Heart left ventricle (tissue), 13 donors: ENCODE data around the gene SNX6.

Experiments used
- CTCF ChIP-seq, 12 donors: fragments of 200-600 bp; sonication (generic) in 4 of 12; IDR thresholded peaks; one replicate each; pipeline versions ENCODE4 v1.5.0 to v1.8.0; 2018 to 2022; ENCODE audit warnings: antibody characterized with exemption in 12 of 12, mild to moderate bottlenecking in 5 of 12
- POLR2A ChIP-seq, 2 donors: fragments of 450-650 bp; IDR thresholded peaks; one replicate each; pipeline ENCODE4 v1.6.1; 2017; ENCODE audit warnings: antibody characterized with exemption in 2 of 2, mild to moderate bottlenecking in 2 of 2, moderate library complexity in 2 of 2
- donor health status: ischemic (EF 13 %, LVEDD 7.1; RV severe dilation, severe dysfunction).
- donor health status: DM: no; HTN: yes; CAD: no.
- donor health status: DM: no; HTN: no; CAD: no.
- donor health status: ischemic (EF 25% LVEDD 6.9; RV normal size, moderate dysfunction).
- donor health status: ischemic (EF 25% LVEDD 5.7; RV mildly dilated, moderate dysfunction).
- donor health status: ischemic (EF 35%, LVEDD 5.7; RV mildly dilated, moderate dysfunction).
- donor health status: nonischemic (EF 11% LVEDD 7.7; RV severe dilation, severe dysfunction).
- donor health status: DM: yes; HTN: yes; CAD: no.
- donor health status: PGD.
- donor health status: ischemic (EF 29% LVEDD 5.4; RV normal size, mild dysfunction).
- donor health status: nonischemic (EF 23%, LVEDD 6.1; RV moderate dilation, normal function).

GRCh38 chr14:34660796-34661195, 30.8 kb upstream of the SNX6 start:
- TF ChIP-seq CTCF (IDR thresholded peaks at IDR 0.05) (no peak), POLR2A (IDR thresholded peaks at IDR 0.05) (no peak)
